GM18519 (cell line): ENCODE measurements around the gene SUCLG2.

Experiments
- ATAC-seq: cut with Tn5 transposase; IDR thresholded peaks from one replicate; pipeline ENCODE4 v1.9.1; 2021; ENCODE audit warnings: mild to moderate bottlenecking, moderate library complexity; ENCODE audit not compliant: unreplicated experiment, low FRiP score

Gene SUCLG2

DNA sequence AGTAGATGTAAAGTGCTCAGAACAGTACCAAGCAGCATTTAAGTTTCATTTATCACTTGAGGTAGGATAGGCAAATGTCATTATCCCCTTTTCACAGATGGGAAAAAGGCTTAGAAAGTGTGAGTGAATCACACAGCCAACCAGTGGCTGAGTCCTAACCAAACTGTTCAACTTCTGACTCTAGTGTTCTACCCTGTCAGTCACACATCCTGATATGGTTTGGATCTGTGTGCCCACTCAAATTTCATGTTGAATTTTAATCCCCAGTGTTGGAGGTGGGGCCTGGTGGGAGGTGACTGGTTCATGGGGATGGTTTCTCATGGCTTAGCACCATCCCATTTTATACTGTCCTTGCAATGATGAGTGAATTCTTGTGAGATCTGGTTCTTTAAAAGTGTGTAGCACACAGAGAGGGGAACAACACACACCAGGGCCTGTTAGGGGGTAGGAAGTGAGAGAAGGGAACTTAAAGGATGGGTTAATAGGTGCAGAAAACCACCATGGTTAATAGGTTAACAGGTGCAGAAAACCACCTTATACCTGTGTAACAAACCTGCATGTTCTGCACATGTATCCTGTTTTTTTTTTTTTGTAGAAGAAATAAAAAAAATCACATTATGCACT is 304.7 kb downstream of the SUCLG2 start:
- ATAC-seq: peak; percentile 96

DNA sequence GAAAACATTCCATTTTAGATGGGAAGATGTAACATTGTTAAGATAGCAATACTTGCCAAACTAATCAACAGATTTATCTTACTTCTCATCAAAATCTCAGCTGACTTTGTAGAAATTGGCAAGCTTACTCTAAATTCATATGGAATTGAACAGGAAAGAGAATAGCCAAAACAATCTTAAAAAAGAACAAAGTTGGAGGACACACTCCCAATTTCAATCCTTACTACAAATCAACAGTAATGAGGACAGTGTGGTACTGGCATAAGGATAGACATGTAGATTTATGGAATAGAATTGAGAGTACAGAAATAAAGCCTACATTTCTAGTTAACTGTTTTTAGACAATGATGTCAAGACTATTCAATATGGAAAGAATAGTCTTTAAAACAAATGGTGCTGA is 308.3 kb downstream of the SUCLG2 start:
- ATAC-seq: no peak

DNA sequence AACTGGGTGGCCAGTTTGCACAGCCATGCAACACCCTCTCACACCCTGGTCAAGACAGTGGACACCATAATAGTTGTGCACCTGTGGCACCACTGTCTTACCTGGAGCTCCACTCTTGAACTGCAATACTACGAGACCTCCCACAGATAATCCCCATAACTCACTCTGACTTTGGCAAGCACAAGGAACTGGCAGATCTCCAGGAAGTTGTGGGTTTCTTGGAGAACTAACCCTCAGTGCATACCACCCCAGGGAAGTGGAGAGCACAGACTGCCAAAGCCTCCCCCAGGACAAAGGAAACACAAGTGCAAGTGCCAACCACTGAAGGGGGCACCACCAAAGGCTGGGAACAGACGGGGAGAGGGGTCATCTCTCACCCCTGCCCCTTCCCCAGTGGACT is 318.6 kb downstream of the SUCLG2 start:
- no peak for ATAC-seq

DNA sequence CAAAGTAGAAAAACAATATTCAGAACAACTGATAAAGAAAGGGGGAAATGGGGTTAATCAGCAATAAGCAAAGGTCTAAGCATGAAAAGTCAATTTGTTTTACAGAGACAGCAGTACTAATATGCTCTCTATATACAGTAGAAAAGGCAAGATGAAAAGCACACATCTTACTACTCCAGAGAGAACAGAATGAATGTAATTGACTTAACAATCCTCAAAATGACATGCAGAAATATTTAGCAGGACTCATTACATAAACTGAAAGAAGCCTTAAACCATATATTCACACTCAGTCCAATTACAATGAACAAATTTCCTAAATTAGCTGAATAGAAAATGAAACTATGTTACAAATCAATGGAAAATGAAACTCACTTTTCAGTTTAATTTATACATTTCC is 319.8 kb downstream of the SUCLG2 start:
- no peak for ATAC-seq

DNA sequence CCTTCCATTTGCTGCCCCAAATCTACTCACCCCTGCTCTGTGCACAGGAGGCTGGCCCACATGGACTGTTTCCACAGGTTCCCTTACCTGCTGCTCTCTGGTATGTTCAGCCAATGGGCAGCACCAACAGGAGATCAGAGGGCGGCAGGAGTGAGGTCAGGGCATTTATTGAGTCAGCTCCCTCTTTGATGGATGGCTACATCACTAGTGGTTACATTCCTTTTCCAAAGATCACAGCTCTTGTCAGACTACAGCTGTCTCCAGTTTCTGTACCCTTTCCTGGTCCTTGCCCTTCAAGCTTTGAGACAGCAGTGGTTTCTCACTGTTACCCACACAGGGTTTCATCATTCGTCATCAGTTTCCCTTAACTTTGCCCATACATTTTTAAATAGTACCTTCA is 325.1 kb downstream of the SUCLG2 start:
- no peak for ATAC-seq

DNA sequence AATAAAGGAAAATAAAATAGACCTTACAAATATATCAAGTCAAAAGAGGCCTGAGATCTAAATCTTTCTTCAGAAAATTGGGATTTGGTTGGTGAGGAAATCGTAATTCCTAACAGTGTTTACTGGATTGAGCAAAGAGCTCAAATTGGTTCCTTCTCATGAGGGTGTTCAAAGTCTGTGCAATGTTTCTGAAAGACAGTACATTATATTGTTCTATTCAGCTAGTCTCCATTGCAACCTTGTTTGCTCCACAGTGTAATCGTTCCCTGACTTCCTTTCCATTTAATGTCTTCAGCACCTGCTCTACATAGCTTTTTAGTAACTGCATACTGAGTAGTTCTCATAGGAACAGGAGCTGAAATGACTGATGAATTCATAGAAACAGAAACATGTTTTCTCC is 326.8 kb downstream of the SUCLG2 start:
- no peak for ATAC-seq

DNA sequence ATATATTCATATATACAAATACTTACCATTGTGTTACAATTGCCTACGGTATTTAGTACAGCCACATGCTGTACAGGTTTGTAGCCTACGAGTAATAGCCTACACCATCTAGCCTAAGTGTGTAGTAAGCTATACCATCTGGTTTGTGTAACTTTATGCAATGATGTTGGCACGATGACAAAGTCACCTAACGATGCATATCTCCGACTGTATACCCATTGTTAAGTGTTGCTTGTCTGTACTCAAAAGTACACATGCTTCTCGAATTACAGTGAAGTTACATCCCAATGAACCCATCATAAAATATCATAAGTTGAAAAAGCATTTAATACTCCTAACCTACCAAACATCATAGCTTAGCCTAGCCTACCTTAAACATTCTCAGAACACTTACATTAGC is 329.2 kb downstream of the SUCLG2 start:
- no peak for ATAC-seq
